Activated CD4-positive, alpha-beta T cell treated with anti-CD3 and anti-CD28 coated beads, Interleukin-2, Interleukin-6, amounts not matched to agents 100 ng/mL and 50 ng/mL, durations not matched to agents 16 hours and 8 hours (primary cell): ENCODE measurements around the gene BSN.
A peak's percentile ranks its signal among the peaks of the same experiment; 100 is the strongest.
"Not testable (repeated sequence)": the region's sequence is repeated elsewhere in the genome, so short reads cannot be mapped to it uniquely, and the experiment has no call there.

Experiments used
- DNase-seq: peaks from one replicate; pipeline ENCODE4 v3.0.0-alpha.2; 2020

Gene BSN

GRCh38 chr3:49534581-49535441 lies 19.5 kb upstream of the BSN start:
- DNase-seq = no peak

- DNase-seq = no peak
Observed at GRCh38 chr3:49535971-49536874, 18.1 kb upstream of the BSN start.

GRCh38 chr3:49536875-49537533 lies 17.3 kb upstream of the BSN start:
- DNase-seq = no peak

- DNase-seq = peak; percentile 92
Observed at GRCh38 chr3:49539659-49540560, 14.4 kb upstream of the BSN start.

GRCh38 chr3:49552087-49552486 lies 2.2 kb upstream of the BSN start:
- DNase-seq = no peak

GRCh38 chr3:49553324-49553691 lies 969 bp upstream of the BSN start:
- DNase-seq = no peak

- no peak for DNase-seq
Observed at GRCh38 chr3:49554633-49555265, 472 bp downstream of the BSN start.

- no peak for DNase-seq
Observed at GRCh38 chr3:49556500-49557275, 2.4 kb downstream of the BSN start.

- DNase-seq = no peak
Observed at GRCh38 chr3:49563040-49563578, 8.8 kb downstream of the BSN start.

- no peak for DNase-seq
Observed at GRCh38 chr3:49563766-49564165, 9.5 kb downstream of the BSN start.

GRCh38 chr3:49566312-49566711 lies 12.0 kb downstream of the BSN start:
- DNase-seq = no peak

GRCh38 chr3:49567406-49567805 lies 13.1 kb downstream of the BSN start:
- DNase-seq = no peak

- no peak for DNase-seq
Observed at GRCh38 chr3:49568965-49569364, 14.7 kb downstream of the BSN start.

- DNase-seq = no peak
Observed at GRCh38 chr3:49570028-49570654, 15.9 kb downstream of the BSN start.

- DNase-seq = no peak
Observed at GRCh38 chr3:49582177-49582576, 27.9 kb downstream of the BSN start.

- DNase-seq = not testable (repeated sequence)
Observed at GRCh38 chr3:49585261-49585755, 31.0 kb downstream of the BSN start.

- no peak for DNase-seq
Observed at GRCh38 chr3:49591615-49592014, 37.3 kb downstream of the BSN start.

GRCh38 chr3:49593041-49593440 lies 38.8 kb downstream of the BSN start:
- no peak for DNase-seq

- DNase-seq = no peak
Observed at GRCh38 chr3:49600781-49601180, 46.5 kb downstream of the BSN start.
